ENCODE data around the gene RNF25. TPM values are rescaled to one million over a fixed set of nuclear protein-coding genes. Genes with fewer than 3 reads are reported as not detected.
A peak's percentile ranks its signal among the peaks of the same experiment; 100 is the strongest.

RNF25 gene
- 20.2 TPM for total RNA-seq
- long read RNA-seq, transcript RNF25-201 (10 exons, 1,914 nt): major isoform, 25 of 29 reads
- long read RNA-seq, partial matches to known transcripts: 0 of 29 reads
- long read RNA-seq, other reads (novel, unspliced or antisense): 2 of 29 reads

GRCh38 chr2:218671654-218672566, at the start of gene RNF25, which contains the start of gene STK36:
Gene RNF25, minus strand, starts transcription at chr2:218672002. Its CDS starts 32 bp downstream, at chr2:218671970.
Gene STK36, plus strand, starts transcription at chr2:218672086. Its CDS starts 744 bp downstream, at chr2:218672830.
- Histone ChIP-seq H3K4me1 (peaks cover 14% of the 10 kb centered on the region), H3K4me3 (peak within 1 kb of the TSS; percentile 70), H3K27me3 (no peaks in the 10 kb centered on the region), H3K27ac (peak within 1 kb of the TSS; percentile 79), H3K9me3 (no peaks in the 10 kb centered on the region), H3K36me3 (peaks cover 27% of the 10 kb centered on the region)
- intact Hi-C loops (cut with DNase I): no loop called here
- DNase-seq (peak; percentile 91), ATAC-seq (peak; percentile 98)
- no peak for TF ChIP-seq CTCF (IDR thresholded peaks at IDR 0.05)

- intact Hi-C loops (cut with DNase I): no loop called here
- DNase-seq (no peak), ATAC-seq (no peak)
- Histone ChIP-seq H3K27me3 (no peaks in the 10 kb centered on the region), H3K9me3 (peaks cover 10% of the 10 kb centered on the region), H3K27ac (no peak overlapping the region), H3K4me1 (peaks cover 12% of the 10 kb centered on the region), H3K36me3 (no peaks in the 10 kb centered on the region), H3K4me3 (no peak overlapping the region)
- TF ChIP-seq CTCF (IDR thresholded peaks at IDR 0.05): no peak
Observed at GRCh38 chr2:218721488-218721887, 49.7 kb upstream of the RNF25 start.

DNA sequence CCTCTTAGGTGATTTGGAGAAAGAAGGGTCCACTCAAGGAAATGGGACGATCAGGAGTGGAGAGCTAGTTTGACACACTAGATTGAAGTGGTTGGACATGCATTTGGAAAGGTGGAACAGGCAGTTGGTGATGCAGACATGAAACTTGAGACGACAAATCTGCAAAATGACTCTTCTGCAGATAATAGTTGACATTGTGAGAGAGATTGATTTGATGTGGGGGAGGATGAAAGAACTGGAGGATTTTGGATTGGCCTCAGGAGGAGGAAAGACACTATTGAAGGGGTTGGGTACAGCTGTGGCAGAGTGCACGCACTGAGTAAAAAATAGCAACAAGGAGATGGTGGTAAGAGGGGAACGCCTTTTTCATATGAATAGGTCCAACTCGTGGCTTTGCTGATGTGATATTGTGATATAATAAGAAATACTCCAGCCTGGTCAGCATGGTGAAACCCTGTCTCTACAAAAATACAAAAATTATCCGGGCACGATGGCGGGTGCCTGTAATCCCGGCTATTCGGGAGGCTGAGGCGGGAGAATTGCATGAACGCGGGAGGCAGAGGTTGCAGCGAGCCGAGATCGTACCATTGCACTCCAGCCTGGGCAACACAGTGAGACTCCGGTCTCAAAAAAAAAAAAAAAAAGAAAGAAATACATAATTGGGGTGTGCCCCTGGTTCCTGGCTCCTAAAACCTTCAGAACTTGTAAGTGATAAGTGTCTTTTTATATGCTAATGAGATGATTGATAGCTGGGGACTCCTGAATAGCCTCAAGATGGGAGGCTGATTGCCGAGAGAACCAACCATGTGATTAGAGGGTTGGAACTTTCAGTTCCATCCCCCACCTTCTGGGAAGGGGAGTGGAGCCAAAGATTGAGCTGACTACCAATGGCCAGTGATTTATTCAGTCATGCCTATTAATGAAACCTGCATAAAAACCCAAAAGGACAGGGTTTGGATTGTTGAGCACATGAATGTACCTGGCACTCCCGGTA, 48.5 kb upstream of the RNF25 start:
- Histone ChIP-seq H3K27me3 (no peaks in the 10 kb centered on the region), H3K27ac (no peak overlapping the region), H3K4me3 (no peak overlapping the region), H3K9me3 (no peaks in the 10 kb centered on the region), H3K4me1 (peaks cover 12% of the 10 kb centered on the region), H3K36me3 (peaks cover 6% of the 10 kb centered on the region)
- intact Hi-C loops (cut with DNase I): no loop called here
- no peak for ATAC-seq
- DNase-seq: no peak
- TF ChIP-seq CTCF (IDR thresholded peaks at IDR 0.05): no peak

DNA sequence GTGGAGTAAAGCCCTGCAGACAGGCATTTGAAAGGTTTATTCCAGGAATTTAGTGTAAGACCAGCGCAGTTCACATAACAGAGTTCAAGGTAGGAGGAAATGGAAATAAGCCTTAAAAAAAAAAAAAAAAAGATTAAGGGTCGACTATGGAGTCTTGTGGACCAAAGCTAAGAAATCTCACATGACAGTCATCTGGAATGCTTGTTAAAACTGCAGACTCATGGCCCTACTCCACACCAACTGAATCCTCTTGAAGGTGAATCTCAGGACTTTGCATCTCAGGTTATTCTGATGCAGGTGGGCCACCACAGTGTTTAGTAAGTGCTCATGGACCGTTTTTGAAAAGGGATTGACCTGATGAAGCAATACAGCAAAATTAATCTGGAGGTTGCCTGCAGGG, 47.7 kb upstream of the RNF25 start:
- H3K27me3 ChIP-seq: no peaks in the 10 kb centered on the region
- H3K9me3 ChIP-seq: no peaks in the 10 kb centered on the region
- peaks cover 6% of the 10 kb centered on the region for H3K36me3 ChIP-seq
- intact Hi-C loops (cut with DNase I): no loop called here
- no peak for TF ChIP-seq CTCF (IDR thresholded peaks at IDR 0.05)
- H3K4me1 ChIP-seq: peaks cover 17% of the 10 kb centered on the region
- no peak overlapping the region for H3K27ac ChIP-seq
- no peak for ATAC-seq
- DNase-seq: no peak
- H3K4me3 ChIP-seq: no peak overlapping the region

GRCh38 chr2:218718058-218718457, 46.3 kb upstream of the RNF25 start:
- no peak overlapping the region for H3K27ac ChIP-seq
- H3K9me3 ChIP-seq: no peaks in the 10 kb centered on the region
- no peak for TF ChIP-seq CTCF (IDR thresholded peaks at IDR 0.05)
- no peak for ATAC-seq
- no peak overlapping the region for H3K4me3 ChIP-seq
- H3K4me1 ChIP-seq: peaks cover 16% of the 10 kb centered on the region
- no peak for DNase-seq
- H3K36me3 ChIP-seq: peaks cover 6% of the 10 kb centered on the region
- intact Hi-C loops (cut with DNase I): no loop called here
- no peaks in the 10 kb centered on the region for H3K27me3 ChIP-seq

All from upper lobe of right lung (tissue), 1 donor.